Panc1 (cell line): ENCODE data around the gene TEPSIN. TPM values are rescaled to one million over a fixed set of nuclear protein-coding genes. Genes with fewer than 3 reads are reported as not detected.

Experiments
- ATAC-seq: fragments of 200-7000 bp; cut with Tn5 transposase; 2 replicates; pipeline ENCODE4 v1.9.1; 2020; ENCODE audit warnings: mild to moderate bottlenecking, moderate library complexity
- BruUV-seq: library from RNA; stranded (reverse); fragments of 400-500 nt; replicated peaks from 2 replicates; lab custom pipeline; 2021; lab: Mats Ljungman, UMichigan
- CTCF ChIA-PET: fragments of 300-600 bp; sonication (Branson Sonifier 250); formaldehyde crosslinking; loops from one replicate; lab custom pipeline; 2022; ENCODE audit warnings: antibody characterized with exemption; lab: Charles Lee
- POLR2A ChIA-PET: fragments of 300-600 bp; sonication (Branson Sonifier 250); formaldehyde crosslinking; loops from one replicate; lab custom pipeline; 2022; ENCODE audit warnings: antibody characterized with exemption; lab: Charles Lee
- DNase-seq: peaks from one replicate; pipeline ENCODE4 v3.0.0-alpha.2; 2010; ENCODE audit warnings: low read depth, low spot score
- H3K27ac ChIP-seq: 2 replicates; pipeline ENCODE4 v1.5.1; 2011; ENCODE audit warnings: mild to moderate bottlenecking, low read length, inconsistent platforms
- H3K27me3 ChIP-seq: fragments of 200-500 bp; sonication (Bioruptor generic); 2 replicates; pipeline ENCODE4 v1.6.0; 2014; ENCODE audit warnings: low read length, inconsistent platforms; ENCODE audit not compliant: control insufficient read depth, insufficient read depth
- H3K36me3 ChIP-seq: fragments of 200-500 bp; sonication (Bioruptor generic); 2 replicates; pipeline ENCODE4 v1.5.1; 2014; ENCODE audit warnings: inconsistent platforms, mild to moderate bottlenecking, low read length, moderate library complexity; ENCODE audit not compliant: control insufficient read depth, insufficient read depth
- H3K4me1 ChIP-seq: 2 replicates; pipeline ENCODE4 v1.5.1; 2011; ENCODE audit warnings: inconsistent platforms, mild to moderate bottlenecking, low read length, moderate library complexity; ENCODE audit not compliant: control insufficient read depth, insufficient read depth
- H3K4me3 ChIP-seq, 2 experiments: 2 replicates each; pipeline ENCODE4 v1.5.1; 2011 to 2012; ENCODE audit warnings: low read depth in 2 of 2, low read length in 2 of 2, mild to moderate bottlenecking in 2 of 2, inconsistent platforms in 1 of 2, moderate library complexity in 1 of 2
- H3K9me3 ChIP-seq: fragments of 200-500 bp; sonication (Bioruptor generic); 2 replicates; pipeline ENCODE4 v1.5.1; 2014; ENCODE audit warnings: low read depth, mild to moderate bottlenecking, inconsistent platforms, low read length, moderate library complexity; ENCODE audit not compliant: control insufficient read depth, insufficient read depth
- POLR2AphosphoS5 ChIP-seq: IDR thresholded peaks from 2 replicates; pipeline ENCODE4 v1.6.1; 2012; ENCODE audit warnings: mild to moderate bottlenecking, low read depth, low read length, moderate library complexity
- REST ChIP-seq, 2 experiments: IDR thresholded peaks; 2 replicates each; pipeline ENCODE4 v1.6.1; 2011 to 2012; ENCODE audit warnings: low read depth in 2 of 2, control low read depth in 1 of 2, low read length in 1 of 2, mild to moderate bottlenecking in 1 of 2, moderate library complexity in 1 of 2; ENCODE audit not compliant: insufficient read depth in 1 of 2
- SIN3A ChIP-seq: IDR thresholded peaks from 2 replicates; pipeline ENCODE4 v1.6.1; 2012; ENCODE audit warnings: low read depth, mild to moderate bottlenecking, low read length, moderate library complexity, borderline replicate concordance; ENCODE audit not compliant: insufficient read depth
- TCF7L2 ChIP-seq: IDR thresholded peaks from 2 replicates; pipeline ENCODE4 v1.6.1; 2011; ENCODE audit warnings: mild to moderate bottlenecking, low read depth, low read length, inconsistent platforms
- in situ Hi-C: cut with HindIII; loops from 2 replicates; pipeline ENCODE4 v1.10.0; 2016; ENCODE audit warnings: low sequenced_read_pairs, low pct_unique_long_range_greater_than_20kb
- intact Hi-C: fragments of 100-400 bp; cut with micrococcal nuclease; formaldehyde crosslinking; loops from one replicate; pipeline ENCODE4 v1.10.0; 2022; ENCODE audit not compliant: unreplicated experiment
- total RNA-seq: library from RNA; stranded (reverse); gene quantifications from one replicate; pipeline ENCODE4 v1.2.1, GENCODE V29; 2021; ENCODE audit not compliant: unreplicated experiment
- TF ChIP-seq, protein P1 (sequence below): fragments of 450-650 bp; IDR thresholded peaks from 2 replicates; pipeline ENCODE4 v1.5.1; 2017; ENCODE audit warnings: mild to moderate bottlenecking

Gene TEPSIN
- total RNA-seq, 1 experiment from 2014 or later, result 44.9 TPM

GRCh38 chr17:81184555-81184954 lies 54.3 kb downstream of the TEPSIN start:
- ATAC-seq (peak; percentile 15; the same call in 1 of the 2 replicates), DNase-seq (no peak)
- ChIA-PET CTCF (no interaction called here), POLR2A (no interaction called here)
- H3K27me3 ChIP-seq, result no peaks in the 10 kb centered on the region
- no peaks in the 10 kb centered on the region; the same call in 1 of the 2 replicates for H3K4me1 ChIP-seq
- H3K4me3 ChIP-seq, result no peak overlapping the region
- H3K36me3 ChIP-seq, result no peaks in the 10 kb centered on the region
- BruUV-seq, result no TSS peak
- in situ Hi-C loops (no loop called here), intact Hi-C loops (loop anchor here (5.0 kb wide), 1 partner anchor 42 kb away; no protein-coding TSS in a partner anchor)
- no peak overlapping the region for H3K27ac ChIP-seq
- TF ChIP-seq REST (IDR thresholded peaks at IDR 0.05; ENCODE audit: insufficient read depth in 1 of 2, low read depth in 2 of 2, low read length in 1 of 2), result no peak
- H3K9me3 ChIP-seq, result no peaks in the 10 kb centered on the region

DNA sequence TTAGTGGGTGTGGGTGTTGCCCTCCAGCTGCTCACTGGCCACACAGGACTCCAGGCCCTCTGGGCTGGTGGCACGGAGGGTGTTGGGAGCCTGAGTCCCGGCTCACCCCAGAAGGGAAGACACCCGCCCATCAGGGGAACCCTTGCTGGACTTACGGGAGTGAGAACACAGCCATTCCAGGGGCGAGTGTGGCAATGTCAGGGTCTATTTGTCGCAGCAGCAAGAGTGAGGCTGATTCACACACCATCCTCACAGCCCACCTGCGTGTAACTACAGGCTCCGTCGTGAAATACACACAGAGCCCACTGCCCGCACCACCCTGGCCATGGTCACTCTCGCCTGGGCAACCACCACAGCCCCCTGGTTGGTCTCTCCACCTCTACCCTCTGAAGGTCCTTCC lies 55.0 kb downstream of the TEPSIN start:
- H3K9me3 ChIP-seq, result no peaks in the 10 kb centered on the region
- H3K4me1 ChIP-seq, result no peaks in the 10 kb centered on the region; the same call in 1 of the 2 replicates
- no peaks in the 10 kb centered on the region for H3K36me3 ChIP-seq
- intact Hi-C loops (loop anchor here (5.0 kb wide), 1 partner anchor 42 kb away; no protein-coding TSS in a partner anchor), in situ Hi-C loops (no loop called here)
- no peak overlapping the region for H3K4me3 ChIP-seq
- ATAC-seq, result no peak
- BruUV-seq, result no TSS peak
- ChIA-PET POLR2A (no interaction called here), CTCF (no interaction called here)
- no peak overlapping the region for H3K27ac ChIP-seq
- H3K27me3 ChIP-seq, result no peaks in the 10 kb centered on the region
- TF ChIP-seq SIN3A (no peak), TCF7L2 (no peak), REST (IDR thresholded peaks at IDR 0.05; ENCODE audit: insufficient read depth in 1 of 2, low read depth in 2 of 2, low read length in 1 of 2) (no peak), POLR2AphosphoS5 (no peak)
- TF ChIP-seq, protein P1, sequence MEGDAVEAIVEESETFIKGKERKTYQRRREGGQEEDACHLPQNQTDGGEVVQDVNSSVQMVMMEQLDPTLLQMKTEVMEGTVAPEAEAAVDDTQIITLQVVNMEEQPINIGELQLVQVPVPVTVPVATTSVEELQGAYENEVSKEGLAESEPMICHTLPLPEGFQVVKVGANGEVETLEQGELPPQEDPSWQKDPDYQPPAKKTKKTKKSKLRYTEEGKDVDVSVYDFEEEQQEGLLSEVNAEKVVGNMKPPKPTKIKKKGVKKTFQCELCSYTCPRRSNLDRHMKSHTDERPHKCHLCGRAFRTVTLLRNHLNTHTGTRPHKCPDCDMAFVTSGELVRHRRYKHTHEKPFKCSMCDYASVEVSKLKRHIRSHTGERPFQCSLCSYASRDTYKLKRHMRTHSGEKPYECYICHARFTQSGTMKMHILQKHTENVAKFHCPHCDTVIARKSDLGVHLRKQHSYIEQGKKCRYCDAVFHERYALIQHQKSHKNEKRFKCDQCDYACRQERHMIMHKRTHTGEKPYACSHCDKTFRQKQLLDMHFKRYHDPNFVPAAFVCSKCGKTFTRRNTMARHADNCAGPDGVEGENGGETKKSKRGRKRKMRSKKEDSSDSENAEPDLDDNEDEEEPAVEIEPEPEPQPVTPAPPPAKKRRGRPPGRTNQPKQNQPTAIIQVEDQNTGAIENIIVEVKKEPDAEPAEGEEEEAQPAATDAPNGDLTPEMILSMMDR, result no peak
- DNase-seq, result no peak
